CD14-positive monocyte (primary cell): ENCODE data around the gene IL1RAPL1. TPM values are rescaled to one million over a fixed set of nuclear protein-coding genes. Genes with fewer than 3 reads are reported as not detected.

Source experiments
- DNase-seq, 3 donors: peaks; one replicate each; pipeline ENCODE4 v3.0.0-alpha.2; 2011 to 2022
- H2AFZ ChIP-seq: 2 replicates; pipeline ENCODE4 v1.6.0; 2012; ENCODE audit warnings: mild to moderate bottlenecking, low read depth, low read length, inconsistent platforms; ENCODE audit not compliant: insufficient read depth, poor library complexity, severe bottlenecking
- H3K27ac ChIP-seq, 2 donors: 1 replicate in 1 of 2; 2 replicates in 1 of 2; pipeline ENCODE4 v1.5.1; 2012 to 2013; ENCODE audit warnings: low read length in 2 of 2, control low read depth in 1 of 2, inconsistent platforms in 1 of 2, low read depth in 1 of 2, mild to moderate bottlenecking in 1 of 2
- H3K27me3 ChIP-seq, 2 donors: one replicate each; pipeline versions ENCODE4 v1.6.0 to v1.6.1; 2011 to 2013; ENCODE audit warnings: low read length in 2 of 2; ENCODE audit not compliant: control insufficient read depth in 2 of 2, insufficient read depth in 2 of 2
- H3K36me3 ChIP-seq, 2 donors: replicated peaks in 1 of 2; 1 replicate in 1 of 2; 2 replicates in 1 of 2; pipeline versions ENCODE4 v1.5.1 to v1.6.1; 2012 to 2013; ENCODE audit warnings: low read length in 2 of 2, control low read depth in 1 of 2, inconsistent platforms in 1 of 2, mild to moderate bottlenecking in 1 of 2; ENCODE audit not compliant: insufficient read depth in 2 of 2, control insufficient read depth in 1 of 2
- H3K4me1 ChIP-seq, 2 donors: 1 replicate in 1 of 2; 2 replicates in 1 of 2; pipeline versions ENCODE4 v1.5.1 to v1.6.1; 2012 to 2013; ENCODE audit warnings: low read length in 2 of 2, control low read depth in 1 of 2, inconsistent platforms in 1 of 2, mild to moderate bottlenecking in 1 of 2, moderate library complexity in 1 of 2; ENCODE audit not compliant: insufficient read depth in 2 of 2, control insufficient read depth in 1 of 2
- H3K4me2 ChIP-seq: replicated peaks from 2 replicates; pipeline ENCODE3; 2012; ENCODE audit warnings: low read length, moderate library complexity, mild to moderate bottlenecking; ENCODE audit not compliant: poor library complexity, severe bottlenecking; ENCODE audit errors: extremely low read depth
- H3K4me3 ChIP-seq, 3 experiments: fragments of 200-600 bp in 1 of 3; sonication (generic) in 1 of 3; replicated peaks in 1 of 3; 1 replicate in 2 of 3; 2 replicates in 1 of 3; pipeline ENCODE4 v1.5.1; 2011 to 2013; ENCODE audit warnings: low read length in 3 of 3, mild to moderate bottlenecking in 3 of 3, control low read depth in 2 of 3, low read depth in 2 of 3, inconsistent platforms in 1 of 3, moderate library complexity in 1 of 3
- H3K79me2 ChIP-seq: 2 replicates; pipeline ENCODE4 v1.6.0; 2012; ENCODE audit warnings: mild to moderate bottlenecking, control low read depth, inconsistent platforms, low read length, moderate library complexity; ENCODE audit not compliant: insufficient read depth
- H3K9ac ChIP-seq: 2 replicates; pipeline ENCODE4 v1.6.0; 2017; ENCODE audit warnings: low read length, mild to moderate bottlenecking; ENCODE audit not compliant: insufficient read depth, poor library complexity, severe bottlenecking
- H3K9me3 ChIP-seq, 2 donors: replicated peaks in 1 of 2; 1 replicate in 1 of 2; 2 replicates in 1 of 2; pipeline versions ENCODE4 v1.5.1 to v1.6.1; 2012 to 2013; ENCODE audit warnings: low read length in 2 of 2, control low read depth in 1 of 2; ENCODE audit not compliant: control insufficient read depth in 1 of 2, insufficient read depth in 1 of 2
- H4K20me1 ChIP-seq: 2 replicates; pipeline ENCODE4 v1.6.0; 2012; ENCODE audit warnings: mild to moderate bottlenecking, low read length, control low read depth, moderate library complexity; ENCODE audit not compliant: insufficient read depth
- H3K27ac Mint-ChIP-seq, 7 donors: one replicate each; pipeline ENCODE4 v1.8.0; 2020; ENCODE audit warnings: mild to moderate bottlenecking in 7 of 7, mixed read lengths in 7 of 7, moderate library complexity in 6 of 7, inconsistent platforms in 2 of 7
- H3K27me3 Mint-ChIP-seq, 3 donors: one replicate each; pipeline ENCODE4 v1.8.0; 2021 to 2022; ENCODE audit warnings: low read depth in 3 of 3, mild to moderate bottlenecking in 3 of 3, mixed read lengths in 3 of 3, moderate library complexity in 3 of 3, inconsistent platforms in 1 of 3
- H3K36me3 Mint-ChIP-seq, 2 donors: one replicate each; pipeline ENCODE4 v1.8.0; 2020; ENCODE audit warnings: mixed read lengths in 2 of 2, inconsistent platforms in 1 of 2, mild to moderate bottlenecking in 1 of 2
- H3K4me1 Mint-ChIP-seq: one replicate; pipeline ENCODE4 v1.8.0; 2020; ENCODE audit warnings: mild to moderate bottlenecking, mixed read lengths
- H3K4me3 Mint-ChIP-seq, 2 donors: one replicate each; pipeline ENCODE4 v1.8.0; 2020; ENCODE audit warnings: mild to moderate bottlenecking in 2 of 2, mixed read lengths in 2 of 2, moderate library complexity in 1 of 2
- H3K9me3 Mint-ChIP-seq, 7 donors: one replicate each; pipeline ENCODE4 v1.8.0; 2020 to 2022; ENCODE audit warnings: mixed read lengths in 7 of 7, mild to moderate bottlenecking in 6 of 7, moderate library complexity in 6 of 7, inconsistent platforms in 2 of 7
- CTCF ChIP-seq: fragments of 200-600 bp; IDR thresholded peaks from one replicate; pipeline ENCODE4 v1.8.0; 2022; ENCODE audit warnings: antibody characterized with exemption, mild to moderate bottlenecking
- WGBS: methylation state at CpG from one replicate; pipeline ENCODE4 v1.1.5; 2013; ENCODE audit warnings: missing lambda C conversion rate; ENCODE audit not compliant: insufficient coverage; 5-methylcytosine and 5-hydroxymethylcytosine counted together
- intact Hi-C, 2 donors: fragments of 100-400 bp; cut with micrococcal nuclease; formaldehyde crosslinking; loops; one replicate each; pipeline versions ENCODE4 v1.15.0 to v1.15.1; 2023
- polyA plus RNA-seq, 3 donors: library from polyadenylated mRNA; depleted of rRNA in 1 of 3; unstranded in 2 of 3; stranded (reverse) in 1 of 3; fragments of 300-500 nt in 2 of 3; fragments of >200 nt in 1 of 3; fragmentation: Illumina TruSeq in 2 of 3; gene quantifications; 1 replicate in 2 of 3; 2 replicates in 1 of 3; pipeline ENCODE4 v1.2.3, GENCODE V29; 2012 to 2021

Gene IL1RAPL1
- polyA plus RNA-seq, 3 donors: not detected

GRCh38 chrX:29851857-29852605 is 1264.8 kb downstream of the IL1RAPL1 start:
- TF ChIP-seq CTCF: no peak
- Mint-ChIP-seq H3K4me3 (no peak overlapping the region), H3K27me3 (peaks cover 0 to 2% (median 0%) of the 10 kb centered on the region in 3 donors), H3K36me3 (no peaks in the 10 kb centered on the region), H3K4me1 (no peaks in the 10 kb centered on the region), H3K9me3 (peaks cover 0 to 2% (median 0%) of the 10 kb centered on the region in 7 donors), H3K27ac (no peak overlapping the region)
- Histone ChIP-seq H3K4me1 (no peaks in the 10 kb centered on the region), H3K9ac (no peak overlapping the region), H4K20me1 (no peaks in the 10 kb centered on the region), H3K9me3 (no peaks in the 10 kb centered on the region), H3K27me3 (no peaks in the 10 kb centered on the region), H3K36me3 (no peaks in the 10 kb centered on the region), H3K4me2 (no peak overlapping the region), H2AFZ (no peak overlapping the region), H3K4me3 (no peak overlapping the region), H3K27ac (no peak overlapping the region), H3K79me2 (no peaks in the 10 kb centered on the region)
- intact Hi-C loops: no loop called here
- no peak for DNase-seq
- WGBS: 60% methylated on average over 1 of the region's 4 CpGs

GRCh38 chrX:29852767-29853166 is 1265.5 kb downstream of the IL1RAPL1 start:
- no peak overlapping the region for H3K4me3 Mint-ChIP-seq
- H3K4me3 ChIP-seq: no peak overlapping the region
- H3K27ac ChIP-seq: no peak overlapping the region
- no peaks in the 10 kb centered on the region for H3K79me2 ChIP-seq
- intact Hi-C loops: no loop called here
- no peak overlapping the region for H3K4me2 ChIP-seq
- no peaks in the 10 kb centered on the region for H3K4me1 ChIP-seq
- H3K9me3 ChIP-seq: no peaks in the 10 kb centered on the region
- H3K27ac Mint-ChIP-seq: no peak overlapping the region
- peaks cover 0 to 2% (median 0%) of the 10 kb centered on the region in 3 donors for H3K27me3 Mint-ChIP-seq
- no peaks in the 10 kb centered on the region for H3K36me3 ChIP-seq
- no peak for DNase-seq
- TF ChIP-seq CTCF: no peak
- H3K36me3 Mint-ChIP-seq: no peaks in the 10 kb centered on the region
- no peaks in the 10 kb centered on the region for H3K4me1 Mint-ChIP-seq
- no peaks in the 10 kb centered on the region for H3K27me3 ChIP-seq
- H2AFZ ChIP-seq: no peak overlapping the region
- H4K20me1 ChIP-seq: no peaks in the 10 kb centered on the region
- peaks cover 0 to 2% (median 0%) of the 10 kb centered on the region in 7 donors for H3K9me3 Mint-ChIP-seq
- H3K9ac ChIP-seq: no peak overlapping the region
